IMR-90 (cell line): ENCODE data around the gene BRF1. TPM values are rescaled to one million over a fixed set of nuclear protein-coding genes. Genes with fewer than 3 reads are reported as not detected.

Experiments
- ATAC-seq: fragments of 200-7000 bp; cut with Tn5 transposase; 2 replicates; pipeline ENCODE4 v1.9.1; 2020; ENCODE audit warnings: low read depth, mild to moderate bottlenecking, moderate library complexity
- BruUV-seq: library from RNA; stranded (reverse); fragments of 400-500 nt; replicated peaks from 2 replicates; lab custom pipeline; 2021; lab: Mats Ljungman, UMichigan
- CTCF ChIA-PET: fragments of 300-600 bp; formaldehyde crosslinking; extraction: SDS; loops from one replicate; lab custom pipeline; 2021; ENCODE audit warnings: antibody characterized with exemption; lab: Yijun Ruan, JAX
- POLR2A ChIA-PET: fragments of 300-600 bp; sonication (Branson Sonifier 250); formaldehyde crosslinking; loops from one replicate; lab custom pipeline; 2022; ENCODE audit warnings: antibody characterized with exemption; ENCODE audit not compliant: unreplicated experiment; lab: Charles Lee
- DNase-seq: peaks from one replicate; pipeline ENCODE4 v3.0.0; 2013
- H2AFZ ChIP-seq: replicated peaks from 2 replicates; pipeline ENCODE3; 2013; ENCODE audit warnings: low read length, mild to moderate bottlenecking; ENCODE audit not compliant: poor library complexity
- H2AK5ac ChIP-seq: 2 replicates; pipeline ENCODE4 v1.6.1; 2013; ENCODE audit warnings: low read depth, low read length, inconsistent platforms
- H2AK9ac ChIP-seq: replicated peaks from 2 replicates; pipeline ENCODE3; 2013; ENCODE audit warnings: mild to moderate bottlenecking, low read depth, low read length, moderate library complexity; ENCODE audit not compliant: poor library complexity
- H2BK120ac ChIP-seq: 2 replicates; pipeline ENCODE4 v1.6.1; 2013; ENCODE audit warnings: low read depth, low read length, inconsistent platforms
- H2BK15ac ChIP-seq: 3 replicates; pipeline ENCODE4 v1.6.1; 2013; ENCODE audit warnings: low read depth, low read length, inconsistent platforms
- H2BK20ac ChIP-seq: 2 replicates; pipeline ENCODE4 v1.6.1; 2013; ENCODE audit warnings: low read depth, mild to moderate bottlenecking, inconsistent platforms, low read length, moderate library complexity
- H2BK5ac ChIP-seq: 2 replicates; pipeline ENCODE4 v1.6.1; 2013; ENCODE audit warnings: mild to moderate bottlenecking, low read depth, low read length, inconsistent platforms; ENCODE audit not compliant: poor library complexity, severe bottlenecking
- H3K14ac ChIP-seq: replicated peaks from 2 replicates; pipeline ENCODE4 v1.6.1; 2013; ENCODE audit warnings: low read depth, low read length, inconsistent platforms
- H3K18ac ChIP-seq: 2 replicates; pipeline ENCODE4 v1.6.1; 2013; ENCODE audit warnings: low read depth, low read length, control low read depth
- H3K23ac ChIP-seq: 2 replicates; pipeline ENCODE4 v1.6.1; 2013; ENCODE audit warnings: low read depth, low read length, inconsistent platforms
- H3K27ac ChIP-seq: 2 replicates; pipeline ENCODE4 v1.5.1; 2013; ENCODE audit warnings: mild to moderate bottlenecking, control low read depth, low read length; ENCODE audit not compliant: insufficient read depth
- H3K27me3 ChIP-seq: 2 replicates; pipeline ENCODE4 v1.6.1; 2013; ENCODE audit warnings: low read length; ENCODE audit not compliant: control insufficient read depth, insufficient read depth
- H3K36me3 ChIP-seq: 2 replicates; pipeline ENCODE4 v1.6.1; 2013; ENCODE audit warnings: low read length, mixed read lengths; ENCODE audit not compliant: control insufficient read depth, insufficient read depth
- H3K4ac ChIP-seq: 2 replicates; pipeline ENCODE4 v1.6.1; 2013; ENCODE audit warnings: low read depth, low read length, inconsistent platforms
- H3K4me1 ChIP-seq: 2 replicates; pipeline ENCODE4 v1.6.1; 2013; ENCODE audit warnings: low read length, mixed read lengths; ENCODE audit not compliant: control insufficient read depth, insufficient read depth
- H3K4me2 ChIP-seq: 2 replicates; pipeline ENCODE4 v1.6.1; 2013; ENCODE audit warnings: low read depth, mild to moderate bottlenecking, control low read depth, low read length, moderate library complexity
- H3K4me3 ChIP-seq: 2 replicates; pipeline ENCODE4 v1.5.1; 2013; ENCODE audit warnings: low read depth, mild to moderate bottlenecking, control low read depth, low read length, moderate library complexity; ENCODE audit not compliant: insufficient read depth
- H3K56ac ChIP-seq: 2 replicates; pipeline ENCODE4 v1.6.1; 2013; ENCODE audit warnings: low read length, inconsistent platforms; ENCODE audit not compliant: insufficient read depth; ENCODE audit errors: extremely low read depth
- H3K79me1 ChIP-seq, 2 experiments: 2 replicates each; pipeline ENCODE4 v1.6.1; 2013; ENCODE audit warnings: low read length in 2 of 2, inconsistent platforms in 1 of 2, low read depth in 1 of 2
- H3K9ac ChIP-seq: 2 replicates; pipeline ENCODE4 v1.6.1; 2013; ENCODE audit warnings: low read depth, low read length, control low read depth
- H3K9me1 ChIP-seq: 2 replicates; pipeline ENCODE4 v1.6.1; 2013; ENCODE audit warnings: low read length, inconsistent platforms; ENCODE audit not compliant: insufficient read depth
- H3K9me3 ChIP-seq: 2 replicates; pipeline ENCODE4 v1.6.1; 2013; ENCODE audit warnings: low read length; ENCODE audit not compliant: control insufficient read depth, insufficient read depth
- H4K20me1 ChIP-seq: 2 replicates; pipeline ENCODE4 v1.6.1; 2013; ENCODE audit warnings: low read length, inconsistent platforms; ENCODE audit not compliant: insufficient read depth
- H4K5ac ChIP-seq: 2 replicates; pipeline ENCODE4 v1.6.1; 2013; ENCODE audit warnings: mild to moderate bottlenecking, low read depth, low read length, control low read depth
- H4K8ac ChIP-seq, 2 experiments: 2 replicates each; pipeline ENCODE4 v1.6.1; 2013; ENCODE audit warnings: low read depth in 2 of 2, low read length in 2 of 2, control low read depth in 1 of 2, inconsistent platforms in 1 of 2
- H4K91ac ChIP-seq: 2 replicates; pipeline ENCODE4 v1.6.1; 2013; ENCODE audit warnings: low read depth, low read length, inconsistent platforms; ENCODE audit not compliant: insufficient read depth
- BHLHE40 ChIP-seq: fragments of 150-350 bp; IDR thresholded peaks from 2 replicates; pipeline ENCODE4 v1.6.1; 2016; ENCODE audit warnings: mild to moderate bottlenecking, low read depth, low read length
- CEBPB ChIP-seq: IDR thresholded peaks from 2 replicates; pipeline ENCODE4 v1.6.1; 2012; ENCODE audit warnings: low read depth, low read length, improper control_type of control experiment
- CHD1 ChIP-seq: IDR thresholded peaks from 2 replicates; pipeline ENCODE4 v1.6.1; 2012; ENCODE audit warnings: low read depth, low read length, improper control_type of control experiment
- CTCF ChIP-seq: conservative IDR thresholded peaks from 2 replicates; pipeline ENCODE4 v1.5.1; 2012; ENCODE audit warnings: mild to moderate bottlenecking, low read depth, low read length, improper control_type of control experiment
- ELK1 ChIP-seq: fragments of 150-350 bp; IDR thresholded peaks from 2 replicates; pipeline ENCODE4 v1.6.1; 2016; ENCODE audit warnings: low read depth, mild to moderate bottlenecking, low read length, moderate library complexity, borderline replicate concordance
- FOS ChIP-seq: fragments of 150-350 bp; IDR thresholded peaks from 2 replicates; pipeline ENCODE4 v1.6.1; 2016; ENCODE audit warnings: low read depth, low read length
- MAFK ChIP-seq: IDR thresholded peaks from 2 replicates; pipeline ENCODE4 v1.6.1; 2012; ENCODE audit warnings: low read depth, low read length, improper control_type of control experiment
- MAZ ChIP-seq: IDR thresholded peaks from 2 replicates; pipeline ENCODE4 v1.6.1; 2012; ENCODE audit warnings: low read depth, mild to moderate bottlenecking, low read length, improper control_type of control experiment, moderate library complexity, borderline replicate concordance
- MXI1 ChIP-seq: IDR thresholded peaks from 2 replicates; pipeline ENCODE4 v1.6.1; 2012; ENCODE audit warnings: low read depth, mild to moderate bottlenecking, low read length, moderate library complexity, borderline replicate concordance
- NFE2L2 ChIP-seq: fragments of 150-350 bp; IDR thresholded peaks from 2 replicates; pipeline ENCODE4 v1.6.1; 2016; ENCODE audit warnings: low read depth, mild to moderate bottlenecking, low read length
- POLR2A ChIP-seq: IDR thresholded peaks from 2 replicates; pipeline ENCODE4 v1.6.1; 2012; ENCODE audit warnings: mild to moderate bottlenecking, low read depth, low read length
- RAD21 ChIP-seq: IDR thresholded peaks from 2 replicates; pipeline ENCODE4 v1.6.1; 2012; ENCODE audit warnings: low read length, improper control_type of control experiment
- RCOR1 ChIP-seq: IDR thresholded peaks from 2 replicates; pipeline ENCODE4 v1.6.1; 2012; ENCODE audit warnings: mild to moderate bottlenecking, low read length, improper control_type of control experiment; ENCODE audit not compliant: insufficient replicate concordance
- RFX5 ChIP-seq: IDR thresholded peaks from 2 replicates; pipeline ENCODE4 v1.8.0; 2012; ENCODE audit warnings: low read depth, mild to moderate bottlenecking, low read length, moderate library complexity
- SMC3 ChIP-seq: fragments of 150-350 bp; IDR thresholded peaks from 2 replicates; pipeline ENCODE4 v1.6.1; 2016; ENCODE audit warnings: low read depth, mild to moderate bottlenecking, antibody characterized with exemption, low read length, moderate library complexity
- USF2 ChIP-seq: fragments of 150-350 bp; IDR thresholded peaks from 2 replicates; pipeline ENCODE4 v1.6.1; 2017; ENCODE audit warnings: mild to moderate bottlenecking, antibody characterized with exemption, low read length, low read depth
- WGBS, 2 experiments: methylation state at CpG; one replicate each; pipeline versions ENCODE4 v1.1.5 to v1.1.7; 2013; ENCODE audit warnings: missing lambda C conversion rate in 2 of 2; ENCODE audit not compliant: insufficient read length in 1 of 2; ENCODE audit errors: extremely low coverage in 2 of 2; 5-methylcytosine and 5-hydroxymethylcytosine counted together
- dilution Hi-C: fragments of 300-500 bp; cut with HindIII; formaldehyde crosslinking; loops from one replicate; pipeline ENCODE4 v1.14.3; 2018; ENCODE audit warnings: low sequenced_read_pairs; ENCODE audit not compliant: unreplicated experiment
- in situ Hi-C: fragments of 300-500 bp; cut with MboI; formaldehyde crosslinking; loops from 3 replicates; pipeline ENCODE4 v1.14.3; 2019; ENCODE audit warnings: low sequenced_read_pairs, inconsistent platforms, mixed read lengths
- intact Hi-C: fragments of 100-400 bp; cut with micrococcal nuclease; formaldehyde crosslinking; loops from 2 replicates; pipeline ENCODE4 v1.10.0; 2022
- polyA plus RNA-seq, 3 experiments: library from polyadenylated mRNA; depleted of rRNA; stranded (reverse); fragments of >200 nt; gene quantifications; 2 replicates each; pipeline ENCODE4 v1.2.3, GENCODE V29; 2012; ENCODE audit warnings: low replicate concordance in 1 of 3
- total RNA-seq: library from RNA; depleted of rRNA; stranded (reverse); fragments of >200 nt; gene quantifications from 2 replicates; pipeline ENCODE4 v1.2.3, GENCODE V29; 2012

The BRF1 gene
- total and polyA plus RNA-seq, 2 of the 4 experiments (the other 2 are of a cell fraction), result 12.4 to 16.7 TPM

GRCh38 chr14:105274637-105275036 is 26.2 kb downstream of the BRF1 start:
- Histone ChIP-seq H3K36me3 (peaks cover 4% of the 10 kb centered on the region), H3K27ac (no peak overlapping the region), H3K14ac (no peak overlapping the region), H2BK120ac (no peak overlapping the region), H4K91ac (no peak overlapping the region), H3K9me1 (no peaks in the 10 kb centered on the region; the same call in 1 of the 2 replicates), H4K5ac (no peak overlapping the region), H4K8ac (no peak overlapping the region), H3K9ac (no peak overlapping the region), H3K9me3 (no peaks in the 10 kb centered on the region), H2BK20ac (no peak overlapping the region), H3K56ac (no peak overlapping the region), H2BK5ac (no peak overlapping the region), H3K4me2 (no peak overlapping the region), H2AK5ac (no peak overlapping the region), H2BK15ac (no peak overlapping the region), H2AK9ac (no peak overlapping the region), H4K20me1 (peaks cover 17% of the 10 kb centered on the region), H3K18ac (no peak overlapping the region), H3K79me1 (peaks cover 11 to 28% of the 10 kb centered on the region in 2 experiments), H3K4me3 (no peak overlapping the region), H3K4ac (no peak overlapping the region), H3K4me1 (peaks cover 6% of the 10 kb centered on the region), H3K27me3 (no peaks in the 10 kb centered on the region), H2AFZ (no peak overlapping the region), H3K23ac (no peak overlapping the region)
- no CpG with 5 or more reads among the region's 6 CpGs for WGBS, 2 experiments
- in situ Hi-C loops (no loop called here), intact Hi-C loops (no loop called here), dilution Hi-C loops (no loop called here)
- ChIA-PET POLR2A (no interaction called here), CTCF (no interaction called here)
- no TSS peak for BruUV-seq
- no peak for ATAC-seq
- DNase-seq, result no peak
- TF ChIP-seq RAD21 (no peak), CHD1 (no peak), POLR2A (no peak), RCOR1 (no peak), CTCF (no peak), RFX5 (no peak), MAFK (no peak), FOS (no peak), NFE2L2 (no peak), BHLHE40 (no peak), MAZ (no peak), ELK1 (no peak), USF2 (no peak), SMC3 (no peak), MXI1 (no peak), CEBPB (no peak)
